AG04449 (cell line): ENCODE measurements around the gene PPCDC.

ENCODE experiments used
- CTCF ChIA-PET: fragments of 350-600 bp; formaldehyde crosslinking; extraction: SDS; loops from one replicate; lab custom pipeline; 2021; ENCODE audit warnings: antibody characterized with exemption; lab: Yijun Ruan, JAX
- POLR2A ChIA-PET: fragments of 400-600, 350-600 bp; formaldehyde crosslinking; extraction: SDS; loops from one replicate; lab custom pipeline; 2020; ENCODE audit warnings: antibody characterized with exemption, inconsistent platforms; lab: Yijun Ruan, JAX
- DNase-seq: peaks from one replicate; pipeline ENCODE4 v3.0.0-alpha.2; 2010; ENCODE audit warnings: low read depth, low spot score
- H3K4me3 ChIP-seq: 2 replicates; pipeline ENCODE4 v1.5.1; 2011; ENCODE audit warnings: low read depth, mild to moderate bottlenecking, control low read depth, low read length
- CTCF ChIP-seq: IDR thresholded peaks from one replicate; pipeline ENCODE4 v1.5.1; 2011; ENCODE audit warnings: mild to moderate bottlenecking, moderate library complexity, low read length, control low read depth, inconsistent platforms; ENCODE audit not compliant: insufficient read depth; ENCODE audit errors: missing control alignments

Gene PPCDC

GRCh38 chr15:75049392-75049791 lies 26.0 kb downstream of the PPCDC start:
- TF ChIP-seq CTCF, result no peak
- DNase-seq, result no peak
- ChIA-PET POLR2A (no interaction called here), CTCF (no interaction called here)
- no peak overlapping the region for H3K4me3 ChIP-seq

GRCh38 chr15:75050283-75050682 lies 26.9 kb downstream of the PPCDC start:
- no peak overlapping the region for H3K4me3 ChIP-seq
- no peak for TF ChIP-seq CTCF
- DNase-seq, result no peak
- ChIA-PET CTCF (no interaction called here), POLR2A (no interaction called here)

- H3K4me3 ChIP-seq, result no peak overlapping the region
- no peak for DNase-seq
- ChIA-PET CTCF (no interaction called here), POLR2A (no interaction called here)
- no peak for TF ChIP-seq CTCF
These were observed 27.8 kb downstream of the PPCDC start for GRCh38 chr15:75051191-75051608.

- ChIA-PET POLR2A (no interaction called here), CTCF (no interaction called here)
- H3K4me3 ChIP-seq, result no peak overlapping the region
- DNase-seq, result no peak
- no peak for TF ChIP-seq CTCF
These were observed 28.3 kb downstream of the PPCDC start for GRCh38 chr15:75051711-75052110.

- ChIA-PET POLR2A (interaction anchor here (1.2 kb wide), 1 partner anchor 9 kb away, joined by 4 read pairs; no protein-coding TSS in a partner anchor), CTCF (no interaction called here)
- H3K4me3 ChIP-seq, result no peak overlapping the region
- DNase-seq, result no peak
- TF ChIP-seq CTCF, result no peak
These were observed 29.8 kb downstream of the PPCDC start for GRCh38 chr15:75052972-75053747.

- ChIA-PET CTCF (no interaction called here), POLR2A (interaction anchor here (1.2 kb wide), 1 partner anchor 10 kb away, joined by 4 read pairs; no protein-coding TSS in a partner anchor)
- no peak for DNase-seq
- no peak for TF ChIP-seq CTCF
- no peak overlapping the region for H3K4me3 ChIP-seq
These were observed 30.3 kb downstream of the PPCDC start for GRCh38 chr15:75053748-75054125.
